ENCODE data around the gene PTEN. TPM values are rescaled to one million over a fixed set of nuclear protein-coding genes. Genes with fewer than 3 reads are reported as not detected.
"Not testable (repeated sequence)": the region's sequence is repeated elsewhere in the genome, so short reads cannot be mapped to it uniquely, and the experiment has no call there.

Gene PTEN
- total RNA-seq, 1 donor, result 171 TPM

DNA sequence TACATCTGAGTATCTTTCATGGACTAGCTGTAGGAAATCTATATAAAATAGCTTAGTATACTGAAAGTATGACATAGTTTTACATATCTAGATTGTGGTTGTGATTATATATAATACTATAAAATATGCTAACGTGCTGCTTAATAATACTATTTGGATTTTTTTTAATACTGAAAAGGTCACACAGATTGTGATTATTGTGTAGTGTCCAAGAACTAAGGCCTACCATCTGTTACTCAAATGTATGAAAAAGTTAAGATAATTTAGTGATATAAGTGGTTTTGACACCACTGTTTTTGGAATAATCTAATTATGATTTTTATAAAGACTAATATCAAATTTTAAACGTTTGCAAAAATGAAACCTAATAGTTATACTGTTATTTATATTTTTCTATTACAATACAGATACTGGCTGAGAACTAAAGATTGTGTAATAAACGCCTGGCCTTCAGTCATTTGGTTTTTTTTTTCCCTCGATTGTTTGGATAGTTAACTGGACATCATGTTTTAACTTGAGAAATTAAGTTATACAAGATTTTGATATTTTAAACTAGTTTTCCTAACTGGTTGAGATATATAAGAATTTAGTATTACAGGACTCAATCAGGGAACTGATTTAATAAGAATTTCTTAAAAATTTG, 12.6 kb downstream of the PTEN start:
- H3K9me3 ChIP-seq (ENCODE audit: low read depth, low read length), result no peaks in the 10 kb centered on the region
- H3K4me1 ChIP-seq (ENCODE audit: insufficient read depth, low read length), result peaks cover 23% of the 10 kb centered on the region
- H3K4me3 ChIP-seq (ENCODE audit: low read length), result no peak overlapping the region
- no peaks in the 10 kb centered on the region for H3K27me3 ChIP-seq (ENCODE audit: insufficient read depth, low read length)

DNA sequence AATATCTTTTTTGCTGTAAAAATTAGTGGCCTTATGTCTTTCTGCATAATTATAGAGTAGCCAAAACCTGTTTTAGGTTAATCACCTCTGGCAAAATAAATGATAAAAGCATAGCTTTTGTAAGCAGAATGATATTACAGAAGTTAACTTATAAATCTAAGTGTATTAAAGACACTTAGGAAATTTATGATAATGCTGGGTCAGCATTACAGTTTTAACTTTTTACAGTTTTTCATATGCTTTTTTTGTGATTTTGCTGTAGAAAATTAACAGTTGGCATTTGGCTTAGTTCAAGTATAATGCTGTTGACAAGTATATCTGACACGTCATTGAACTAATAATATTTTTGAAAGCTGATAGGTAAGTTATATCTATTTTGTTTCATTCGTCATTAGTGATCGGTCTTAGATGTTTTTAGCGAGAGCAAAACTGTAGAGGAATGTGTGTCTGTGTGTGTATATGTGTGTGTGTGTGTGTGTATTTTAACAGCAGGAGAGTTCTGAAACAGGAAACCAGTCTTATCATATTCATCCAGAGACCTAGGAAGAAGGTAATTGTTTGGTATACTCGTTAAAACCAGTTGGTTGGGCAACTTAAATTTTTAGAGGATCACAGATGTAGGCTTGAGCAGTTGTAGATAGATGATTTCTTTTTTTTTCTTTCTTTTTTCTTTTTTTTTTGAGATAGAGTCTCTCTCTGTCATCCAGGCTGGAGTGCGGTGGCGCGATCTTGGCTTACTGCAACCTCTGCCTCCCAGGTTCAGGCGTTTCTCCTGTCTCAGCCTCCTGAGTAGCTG, 15.4 kb downstream of the PTEN start:
- Histone ChIP-seq H3K9me3 (ENCODE audit: low read depth, low read length) (no peaks in the 10 kb centered on the region), H3K4me3 (ENCODE audit: low read length) (no peak overlapping the region), H3K4me1 (ENCODE audit: insufficient read depth, low read length) (peaks cover 3% of the 10 kb centered on the region), H3K27me3 (ENCODE audit: insufficient read depth, low read length) (no peaks in the 10 kb centered on the region)

DNA sequence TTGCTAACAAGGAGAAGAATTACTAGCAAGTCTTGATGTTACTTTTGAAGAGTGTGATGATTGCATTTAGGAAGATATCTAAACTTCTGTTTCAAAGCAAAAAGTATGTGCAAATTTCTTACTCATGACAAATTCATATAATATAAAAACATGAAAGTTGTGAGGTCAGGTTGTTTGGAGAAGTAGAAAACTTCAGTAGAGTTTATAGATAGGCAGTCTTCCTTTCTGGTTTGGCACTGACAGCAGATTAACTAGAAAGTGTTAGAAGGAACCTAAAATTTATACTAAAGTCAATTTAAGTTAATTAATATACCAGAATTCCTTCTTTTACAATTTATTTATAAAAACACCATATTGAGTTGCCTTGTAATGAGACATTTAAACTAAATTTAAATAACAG, 16.9 kb downstream of the PTEN start:
- Histone ChIP-seq H3K4me3 (ENCODE audit: low read length) (no peak overlapping the region), H3K9me3 (ENCODE audit: low read depth, low read length) (no peaks in the 10 kb centered on the region), H3K27me3 (ENCODE audit: insufficient read depth, low read length) (no peaks in the 10 kb centered on the region), H3K4me1 (ENCODE audit: insufficient read depth, low read length) (no peaks in the 10 kb centered on the region)

DNA sequence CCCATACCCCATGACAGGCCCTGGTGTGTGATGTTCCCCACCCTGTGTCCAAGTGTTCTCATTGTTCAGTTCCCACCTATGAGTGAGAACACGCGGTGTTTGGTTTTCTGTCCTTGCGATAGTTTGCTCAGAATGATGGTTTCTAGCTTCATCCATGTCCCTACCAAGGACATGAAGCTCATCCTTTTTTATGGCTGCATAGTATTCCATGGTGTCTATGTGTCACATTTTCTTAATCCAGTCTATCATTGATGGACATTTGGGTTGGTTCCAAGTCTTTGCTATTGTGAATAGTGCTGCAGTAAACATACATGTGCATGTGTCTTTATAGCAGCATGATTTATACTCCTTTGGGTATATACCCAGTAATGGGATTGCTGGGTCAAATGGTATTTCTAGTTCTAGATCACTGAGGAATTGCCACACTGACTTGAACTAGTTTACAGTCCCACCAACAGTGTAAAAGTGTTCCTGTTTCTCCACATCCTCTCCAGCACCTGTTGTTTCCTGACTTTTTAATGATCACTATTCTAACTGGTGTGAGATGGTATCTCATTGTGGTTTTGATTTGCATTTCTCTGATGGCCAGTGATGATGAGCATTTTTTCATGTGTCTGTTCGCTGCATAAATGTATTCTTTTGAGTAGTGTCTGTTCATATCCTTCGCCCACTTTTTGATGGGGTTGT, 18.1 kb downstream of the PTEN start:
- H3K27me3 ChIP-seq (ENCODE audit: insufficient read depth, low read length); H3K4me3 ChIP-seq (ENCODE audit: low read length); H3K9me3 ChIP-seq (ENCODE audit: low read depth, low read length); H3K4me1 ChIP-seq (ENCODE audit: insufficient read depth, low read length): not testable (repeated sequence)

DNA sequence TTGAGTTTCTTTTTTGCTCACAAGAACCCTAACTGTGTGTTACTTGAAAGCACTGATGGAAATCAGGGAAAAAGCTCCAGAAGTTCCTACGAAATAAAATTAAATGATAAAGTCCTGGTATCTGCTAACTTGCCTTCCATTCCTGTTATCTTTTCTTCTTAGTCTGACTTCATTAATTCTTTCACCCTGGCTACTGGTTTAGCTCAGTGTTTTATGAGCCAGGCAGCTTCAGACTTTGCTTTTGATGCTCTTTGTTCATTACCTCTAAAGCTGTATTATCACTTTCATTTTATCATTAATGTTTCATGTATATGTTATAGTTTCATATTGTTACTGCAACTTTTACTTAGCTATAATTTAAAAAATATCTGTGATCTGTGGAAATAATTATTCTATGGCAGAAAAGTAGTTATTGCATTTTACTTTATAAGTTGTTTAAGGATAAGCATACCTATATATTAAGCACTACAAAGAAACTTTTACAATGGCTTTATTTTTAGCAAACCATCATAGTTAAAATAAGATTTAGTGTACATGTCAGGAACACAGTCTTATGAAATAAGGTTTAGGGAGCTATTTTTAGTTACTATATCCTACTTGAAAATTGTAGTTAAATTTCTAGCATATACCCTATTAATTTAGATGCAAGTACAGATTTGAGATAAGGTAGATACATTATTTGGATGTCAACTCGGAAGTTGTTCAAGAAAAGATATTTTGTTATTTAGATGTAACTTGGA, 19.3 kb downstream of the PTEN start:
- Histone ChIP-seq H3K4me3 (ENCODE audit: low read length) (no peak overlapping the region), H3K9me3 (ENCODE audit: low read depth, low read length) (no peaks in the 10 kb centered on the region), H3K4me1 (ENCODE audit: insufficient read depth, low read length) (no peaks in the 10 kb centered on the region), H3K27me3 (ENCODE audit: insufficient read depth, low read length) (no peaks in the 10 kb centered on the region)

DNA sequence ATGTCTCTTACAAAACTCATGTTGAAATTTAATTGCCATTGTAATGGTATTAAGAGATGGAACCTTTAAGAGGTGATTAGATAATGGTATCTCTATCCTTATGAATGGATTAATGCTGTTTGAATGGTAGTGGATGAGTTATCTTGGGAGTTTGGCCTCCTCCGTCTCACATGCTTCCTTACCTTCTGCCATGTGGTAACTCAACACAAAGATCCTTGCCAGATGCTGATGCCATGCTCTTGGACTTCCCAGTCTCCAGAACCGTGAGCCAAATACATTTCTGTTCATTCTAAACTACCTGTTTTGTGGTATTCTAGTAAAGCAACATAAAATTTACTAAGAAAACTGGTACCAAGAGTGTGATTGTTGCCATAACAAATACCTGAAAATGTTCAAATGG, 23.2 kb downstream of the PTEN start:
- peaks cover 4% of the 10 kb centered on the region for H3K4me1 ChIP-seq (ENCODE audit: insufficient read depth, low read length)
- no peaks in the 10 kb centered on the region for H3K27me3 ChIP-seq (ENCODE audit: insufficient read depth, low read length)
- H3K4me3 ChIP-seq (ENCODE audit: low read length), result no peak overlapping the region
- no peaks in the 10 kb centered on the region for H3K9me3 ChIP-seq (ENCODE audit: low read depth, low read length)

DNA sequence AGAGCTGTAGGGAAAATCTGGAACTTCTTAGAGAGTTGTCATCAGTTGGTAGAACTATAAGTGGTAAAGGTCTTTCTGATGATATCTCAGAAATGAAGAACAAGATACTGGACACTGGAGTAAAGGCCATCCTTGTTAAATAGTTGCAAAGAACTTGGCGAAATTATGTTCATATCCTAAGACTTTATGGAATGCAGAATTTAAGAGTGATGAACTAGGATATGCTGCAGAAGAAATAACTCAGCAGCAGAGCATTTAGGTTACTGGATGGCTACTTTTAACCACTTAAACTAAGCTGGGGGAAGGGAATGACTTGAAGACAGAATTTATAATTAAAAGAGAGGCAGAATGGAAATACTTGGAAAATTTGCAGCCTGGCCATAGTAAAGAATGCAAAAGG, 23.7 kb downstream of the PTEN start:
- no peaks in the 10 kb centered on the region for H3K9me3 ChIP-seq (ENCODE audit: low read depth, low read length)
- no peak overlapping the region for H3K4me3 ChIP-seq (ENCODE audit: low read length)
- peaks cover 6% of the 10 kb centered on the region for H3K4me1 ChIP-seq (ENCODE audit: insufficient read depth, low read length)
- H3K27me3 ChIP-seq (ENCODE audit: insufficient read depth, low read length), result no peaks in the 10 kb centered on the region

DNA sequence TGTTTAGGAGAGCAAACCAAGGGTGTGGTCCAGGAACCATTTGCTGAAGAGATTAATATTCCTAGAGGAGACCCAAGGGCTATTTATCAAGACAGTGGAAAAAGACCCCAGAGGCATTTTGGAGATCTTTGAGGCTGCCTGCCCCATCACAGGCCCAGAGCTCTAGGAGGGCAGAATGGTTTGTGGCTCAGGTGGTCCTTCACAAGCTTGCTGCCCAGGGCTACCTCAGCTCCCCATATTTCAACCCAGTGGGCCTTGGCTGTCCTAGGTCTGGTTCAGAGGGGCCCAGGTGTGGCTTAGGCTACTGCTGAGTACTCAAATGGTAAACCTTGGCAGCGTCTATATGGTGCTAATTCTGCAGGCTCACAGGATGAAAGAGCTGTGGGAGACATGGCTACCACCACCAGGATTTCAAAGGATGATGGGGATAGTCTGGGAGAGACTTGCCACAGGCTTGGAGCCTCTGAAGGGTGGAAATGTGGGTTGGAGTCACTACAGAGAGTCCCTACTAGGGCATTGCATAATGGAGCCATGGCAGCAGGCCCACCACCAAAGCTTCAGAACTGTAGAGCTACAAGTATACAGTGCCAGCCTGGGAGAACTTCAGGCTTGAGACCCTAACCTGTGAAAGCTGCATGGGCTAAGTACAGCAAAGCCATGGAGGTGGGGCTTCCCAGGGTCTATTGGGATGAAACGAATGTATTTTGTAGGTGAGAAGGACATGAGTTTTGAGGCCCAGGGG, 24.3 kb downstream of the PTEN start:
- Histone ChIP-seq H3K27me3 (ENCODE audit: insufficient read depth, low read length) (no peaks in the 10 kb centered on the region), H3K4me1 (ENCODE audit: insufficient read depth, low read length) (peaks cover 9% of the 10 kb centered on the region), H3K9me3 (ENCODE audit: low read depth, low read length) (no peaks in the 10 kb centered on the region), H3K4me3 (ENCODE audit: low read length) (no peak overlapping the region)

DNA sequence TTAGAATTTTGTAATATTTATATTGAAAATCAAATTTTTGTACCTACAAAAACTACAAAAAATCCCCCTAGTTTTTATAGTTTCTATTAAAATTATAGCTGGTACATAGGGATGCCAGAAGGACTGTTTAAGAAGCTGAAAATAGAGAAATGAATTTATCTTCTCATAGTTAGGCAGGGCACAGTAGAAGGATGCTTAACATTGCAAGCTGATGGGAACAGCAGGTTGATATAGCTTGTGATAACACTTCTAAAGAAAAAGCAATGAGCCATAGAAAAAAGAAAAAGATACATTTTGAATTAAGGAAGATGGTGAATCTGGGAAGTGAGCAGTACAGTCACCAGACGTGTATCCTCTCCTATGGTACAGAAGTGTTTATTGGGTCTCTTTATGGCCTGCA, 32.0 kb downstream of the PTEN start:
- Histone ChIP-seq H3K9me3 (ENCODE audit: low read depth, low read length) (no peaks in the 10 kb centered on the region), H3K27me3 (ENCODE audit: insufficient read depth, low read length) (no peaks in the 10 kb centered on the region), H3K4me3 (ENCODE audit: low read length) (no peak overlapping the region), H3K4me1 (ENCODE audit: insufficient read depth, low read length) (peaks cover 18% of the 10 kb centered on the region)

DNA sequence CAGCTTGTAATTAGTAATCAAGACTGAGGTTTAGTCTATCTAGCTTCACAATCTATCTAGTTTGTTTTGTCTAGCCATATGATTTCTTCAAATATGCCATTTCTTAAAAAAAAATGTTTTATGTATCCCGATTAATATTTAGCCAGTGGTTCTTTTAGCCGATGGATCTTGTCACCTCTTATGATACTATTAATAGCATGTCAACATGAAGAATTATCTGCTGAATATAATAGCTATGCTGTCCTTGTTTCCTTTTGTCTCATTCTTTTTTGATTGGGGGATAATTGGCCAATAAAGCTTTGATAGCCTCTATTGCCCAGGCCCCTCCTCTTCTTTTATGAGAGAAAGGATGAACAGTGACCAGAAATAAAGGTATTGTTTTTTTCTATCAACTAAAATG, 32.8 kb downstream of the PTEN start:
- H3K4me1 ChIP-seq (ENCODE audit: insufficient read depth, low read length), result peaks cover 18% of the 10 kb centered on the region
- no peaks in the 10 kb centered on the region for H3K27me3 ChIP-seq (ENCODE audit: insufficient read depth, low read length)
- H3K4me3 ChIP-seq (ENCODE audit: low read length), result no peak overlapping the region
- H3K9me3 ChIP-seq (ENCODE audit: low read depth, low read length), result no peaks in the 10 kb centered on the region

DNA sequence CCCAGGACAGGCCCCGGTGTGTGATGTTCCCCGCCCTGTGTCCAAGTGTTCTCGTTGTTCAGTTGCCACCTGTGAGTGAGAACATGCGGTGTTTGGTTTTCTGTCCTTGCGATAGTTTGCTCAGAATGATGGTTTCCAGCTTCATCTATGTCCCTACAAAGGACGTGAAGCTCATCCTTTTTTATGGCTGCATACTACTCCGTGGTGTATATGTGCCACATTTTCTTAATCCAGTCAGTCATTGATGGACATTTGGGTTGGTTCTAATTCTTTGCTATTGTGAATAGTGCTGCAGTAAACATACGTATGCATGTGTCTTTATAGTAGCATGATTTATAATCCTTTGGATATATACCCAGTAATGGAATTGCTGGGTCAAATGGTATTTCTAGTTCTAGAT, 34.5 kb downstream of the PTEN start:
- not testable (repeated sequence) for H3K27me3 ChIP-seq (ENCODE audit: insufficient read depth, low read length); H3K9me3 ChIP-seq (ENCODE audit: low read depth, low read length); H3K4me3 ChIP-seq (ENCODE audit: low read length); H3K4me1 ChIP-seq (ENCODE audit: insufficient read depth, low read length)

DNA sequence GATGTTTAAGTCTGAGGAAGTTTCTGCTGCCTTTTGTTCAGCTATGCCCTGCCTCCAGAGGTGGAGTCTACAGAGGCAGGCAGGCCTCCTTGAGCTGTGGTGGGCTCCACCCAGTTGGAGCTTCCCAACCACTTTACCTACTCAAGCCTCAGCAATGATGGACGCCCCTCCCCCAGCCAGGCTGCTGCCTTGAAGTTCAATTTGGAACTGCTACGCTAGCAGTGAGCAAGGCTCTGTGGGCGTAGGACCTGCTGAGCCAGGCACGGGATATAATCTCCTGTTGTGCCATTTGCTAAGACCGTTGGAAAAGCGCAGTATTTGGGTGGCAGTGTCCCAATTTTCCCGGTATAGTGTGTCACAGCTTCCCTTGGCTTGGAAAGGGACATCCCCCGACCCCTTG, 40.0 kb downstream of the PTEN start:
- H3K4me3 ChIP-seq (ENCODE audit: low read length); H3K9me3 ChIP-seq (ENCODE audit: low read depth, low read length): not testable (repeated sequence)

DNA sequence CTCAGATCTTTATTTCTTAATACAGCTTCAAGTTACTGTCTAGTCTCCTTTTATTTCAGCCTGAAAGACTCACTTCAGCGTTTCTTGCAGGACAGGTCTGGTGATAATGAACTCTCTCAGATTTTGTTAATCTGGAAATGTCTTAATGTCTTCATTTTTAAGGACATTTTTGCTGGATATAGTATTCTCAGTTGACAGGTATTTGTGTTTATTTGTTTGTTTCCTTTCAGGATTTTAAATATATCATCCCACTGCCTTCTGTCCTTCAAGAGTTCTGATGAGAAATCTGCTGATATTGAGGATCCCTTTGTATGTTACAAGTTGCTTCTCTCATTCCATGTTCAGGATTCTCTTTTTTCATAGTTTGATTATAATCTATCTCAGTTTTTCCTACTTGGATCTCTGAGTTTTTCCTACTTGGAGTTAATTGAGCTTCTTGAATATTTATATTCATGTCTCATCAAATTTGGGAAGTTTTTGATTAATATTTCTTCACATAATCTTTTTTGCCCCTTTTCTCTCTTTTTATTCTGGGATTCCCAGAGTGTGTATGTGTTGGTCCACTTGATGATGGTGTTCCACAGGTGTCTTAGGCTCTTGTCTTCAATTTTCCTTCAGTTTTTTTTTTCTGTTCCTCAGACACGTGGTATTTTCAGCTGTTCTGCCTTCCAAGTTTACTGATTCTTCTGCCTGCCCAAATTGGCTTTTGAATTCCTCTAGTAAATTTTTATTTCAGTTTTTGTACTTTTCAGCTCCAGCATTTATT, 49.9 kb downstream of the PTEN start:
- Histone ChIP-seq H3K27me3 (ENCODE audit: insufficient read depth, low read length) (no peaks in the 10 kb centered on the region), H3K4me1 (ENCODE audit: insufficient read depth, low read length) (peaks cover 22% of the 10 kb centered on the region), H3K9me3 (ENCODE audit: low read depth, low read length) (peaks cover 27% of the 10 kb centered on the region), H3K4me3 (ENCODE audit: low read length) (no peak overlapping the region)

More for the DNA sequence above, 40.0 kb downstream of the PTEN start:
- not testable (repeated sequence) for H3K27me3 ChIP-seq (ENCODE audit: insufficient read depth, low read length); H3K4me1 ChIP-seq (ENCODE audit: insufficient read depth, low read length)

DNA sequence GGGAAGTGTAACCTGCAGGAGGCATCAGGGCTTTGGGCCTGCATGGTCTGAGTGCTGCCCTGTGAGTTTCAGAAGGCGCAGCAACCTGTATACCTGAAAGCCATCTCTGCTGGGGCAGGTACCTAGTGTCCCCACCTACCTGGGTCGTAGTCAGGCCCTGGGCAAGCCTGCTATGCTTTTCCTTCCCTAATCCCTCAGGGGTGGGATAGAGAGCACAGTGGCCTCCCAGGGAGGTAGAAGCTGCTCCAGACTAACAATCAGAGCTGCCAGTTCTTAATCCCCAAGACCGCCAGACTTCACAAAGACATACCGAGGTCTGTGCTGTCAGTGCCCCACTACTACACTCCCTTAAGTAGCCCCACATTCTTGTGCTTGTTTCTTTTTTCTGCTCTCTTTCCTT, 52.0 kb downstream of the PTEN start:
- peaks cover 27% of the 10 kb centered on the region for H3K9me3 ChIP-seq (ENCODE audit: low read depth, low read length)
- H3K4me3 ChIP-seq (ENCODE audit: low read length), result no peak overlapping the region
- no peaks in the 10 kb centered on the region for H3K27me3 ChIP-seq (ENCODE audit: insufficient read depth, low read length)
- H3K4me1 ChIP-seq (ENCODE audit: insufficient read depth, low read length), result peaks cover 25% of the 10 kb centered on the region

All from mononuclear cell (primary cell).